GM21529 (cell line): ENCODE results near the gene CR1.
"Not testable (repeated sequence)": the region's sequence is repeated elsewhere in the genome, so short reads cannot be mapped to it uniquely, and the experiment has no call there.

Source experiments
- ATAC-seq: cut with Tn5 transposase; IDR thresholded peaks from one replicate; pipeline ENCODE4 v1.9.1; 2021; ENCODE audit not compliant: unreplicated experiment

CR1 gene

DNA sequence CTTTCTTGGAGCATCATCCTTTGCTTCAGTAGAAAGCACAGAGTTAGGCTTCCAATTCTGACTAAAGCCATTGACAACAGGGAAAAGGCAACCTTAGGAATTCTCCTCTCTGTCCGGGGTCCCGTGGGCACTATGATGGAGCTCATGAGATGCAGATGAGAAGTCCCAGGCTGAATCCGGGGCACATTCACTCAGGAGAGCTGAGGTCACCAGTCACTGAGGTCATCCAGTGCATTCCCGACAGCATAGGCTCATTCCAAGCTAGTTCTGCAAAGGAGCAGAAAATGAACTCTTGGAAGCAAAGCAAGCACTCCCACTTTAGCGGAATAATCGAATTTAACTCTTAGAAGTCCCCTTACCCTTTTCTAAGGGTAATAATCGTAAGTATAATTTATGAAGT, 6.8 kb downstream of the CR1 start:
- no peak for ATAC-seq

DNA sequence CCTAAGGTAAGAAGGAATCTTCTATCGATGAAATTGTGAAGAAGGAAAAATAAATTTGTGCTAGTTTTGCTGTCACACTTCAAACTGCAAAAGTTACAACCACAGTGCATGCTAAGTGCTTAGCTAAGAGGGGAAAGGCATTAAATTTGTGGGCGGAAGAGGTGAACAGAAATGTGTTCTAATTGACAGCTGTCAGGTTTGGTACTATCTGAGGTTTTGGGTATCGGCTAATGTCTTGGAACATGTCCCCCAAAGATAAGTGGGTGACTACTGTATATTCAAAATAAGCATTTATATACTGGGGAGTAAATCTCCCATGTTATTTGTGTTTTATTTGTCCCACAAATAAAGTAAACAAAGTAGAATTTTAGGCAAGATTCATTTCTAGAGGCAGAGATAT, 8.0 kb downstream of the CR1 start:
- no peak for ATAC-seq

DNA sequence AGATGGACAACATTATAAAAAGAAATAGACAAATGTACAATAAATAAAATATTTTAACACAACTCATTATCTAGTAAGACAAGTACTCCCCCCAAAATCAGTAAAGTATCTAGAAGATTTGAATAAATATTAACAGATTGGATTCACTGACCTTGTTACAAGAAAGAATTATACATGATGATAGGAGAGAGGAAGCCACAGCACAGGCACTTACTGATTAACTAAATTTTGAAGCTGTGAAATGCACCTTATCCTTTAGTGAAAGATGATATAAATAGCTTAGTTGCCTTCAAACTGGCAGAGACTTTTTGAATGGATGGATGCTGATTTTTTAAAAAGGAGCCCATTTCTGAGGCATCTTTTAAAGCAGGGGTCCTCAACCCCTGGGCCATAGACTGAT, 8.5 kb downstream of the CR1 start:
- no peak for ATAC-seq

DNA sequence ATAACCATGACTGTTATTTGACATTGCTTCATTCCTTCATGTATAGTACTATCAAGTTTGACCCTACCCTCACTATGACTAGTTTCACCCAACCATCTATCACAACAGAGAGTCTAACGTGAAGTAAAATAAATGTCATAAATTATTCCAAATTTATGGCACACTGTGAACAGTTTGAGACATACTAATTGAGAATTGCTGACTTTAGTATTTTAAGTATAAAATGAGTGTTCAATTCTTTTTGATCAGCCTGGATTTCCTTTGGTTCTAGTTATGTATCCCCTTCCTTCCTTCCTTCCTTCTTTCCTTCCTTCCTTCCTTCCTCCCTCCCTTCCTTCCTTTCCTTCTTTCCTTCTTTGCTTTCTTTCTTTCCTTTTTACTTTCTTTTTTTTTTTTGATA, 14.5 kb downstream of the CR1 start:
- no peak for ATAC-seq

DNA sequence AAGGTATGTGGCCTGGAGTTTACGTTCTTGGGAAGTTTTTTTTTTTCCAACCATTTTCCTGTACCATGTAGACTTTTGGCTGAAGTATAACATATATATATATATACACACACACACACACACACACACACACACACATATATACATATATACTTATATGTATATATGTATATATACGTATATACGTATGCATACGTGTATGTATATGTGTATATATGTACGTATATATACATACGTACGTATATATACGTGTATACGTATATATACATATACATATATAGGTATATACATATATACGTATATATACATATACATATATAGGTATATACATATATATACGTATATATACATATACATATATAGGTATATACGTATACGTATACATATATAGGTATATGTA, 18.9 kb downstream of the CR1 start:
- no peak for ATAC-seq

DNA sequence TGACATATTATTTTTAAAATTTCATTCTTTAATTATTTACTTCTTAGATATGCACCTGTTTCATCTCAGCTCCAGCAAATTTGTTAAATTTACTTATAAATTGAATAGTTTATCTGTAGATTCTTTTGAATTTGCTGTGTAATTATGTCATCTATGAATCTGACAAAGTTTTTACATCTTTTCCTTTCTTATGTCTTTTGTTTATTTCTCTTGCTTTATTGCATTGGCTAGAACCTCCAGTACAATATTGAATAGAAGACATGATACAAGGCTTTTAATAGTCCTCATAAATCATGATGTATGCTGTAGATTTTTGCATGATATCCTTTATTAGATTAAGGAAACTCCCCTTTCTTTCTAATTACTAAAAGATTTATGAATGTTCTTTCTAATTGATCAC, 20.8 kb downstream of the CR1 start:
- no peak for ATAC-seq

DNA sequence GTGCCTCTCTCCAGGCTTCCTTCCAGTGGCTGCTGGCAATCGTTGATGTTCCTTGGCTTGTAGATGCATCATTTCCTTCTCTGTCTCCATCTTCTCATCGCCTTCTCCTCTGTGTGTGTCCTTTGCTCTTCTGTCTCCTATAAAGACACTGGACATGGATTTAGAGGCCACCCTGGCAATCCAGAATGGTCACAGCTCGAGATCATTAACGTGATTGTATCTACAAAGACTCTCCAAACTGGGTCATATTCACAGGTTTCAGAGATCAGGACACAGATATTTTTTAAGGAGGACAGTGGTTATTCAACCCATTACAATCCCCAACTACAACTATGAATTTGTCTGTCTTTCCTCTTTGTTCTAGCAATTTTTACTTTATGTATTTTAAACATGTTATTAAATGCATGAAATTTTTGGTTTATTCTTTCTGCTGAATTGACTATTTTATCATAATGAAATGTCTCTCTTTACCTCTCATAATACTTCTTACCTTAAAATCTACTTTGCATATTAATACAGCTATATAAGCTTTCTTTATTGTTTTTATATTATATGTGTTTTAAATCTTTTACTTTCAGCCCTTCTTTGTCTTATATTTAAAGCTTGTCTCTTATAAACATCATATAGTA, 22.8 kb downstream of the CR1 start:
- ATAC-seq = no peak

DNA sequence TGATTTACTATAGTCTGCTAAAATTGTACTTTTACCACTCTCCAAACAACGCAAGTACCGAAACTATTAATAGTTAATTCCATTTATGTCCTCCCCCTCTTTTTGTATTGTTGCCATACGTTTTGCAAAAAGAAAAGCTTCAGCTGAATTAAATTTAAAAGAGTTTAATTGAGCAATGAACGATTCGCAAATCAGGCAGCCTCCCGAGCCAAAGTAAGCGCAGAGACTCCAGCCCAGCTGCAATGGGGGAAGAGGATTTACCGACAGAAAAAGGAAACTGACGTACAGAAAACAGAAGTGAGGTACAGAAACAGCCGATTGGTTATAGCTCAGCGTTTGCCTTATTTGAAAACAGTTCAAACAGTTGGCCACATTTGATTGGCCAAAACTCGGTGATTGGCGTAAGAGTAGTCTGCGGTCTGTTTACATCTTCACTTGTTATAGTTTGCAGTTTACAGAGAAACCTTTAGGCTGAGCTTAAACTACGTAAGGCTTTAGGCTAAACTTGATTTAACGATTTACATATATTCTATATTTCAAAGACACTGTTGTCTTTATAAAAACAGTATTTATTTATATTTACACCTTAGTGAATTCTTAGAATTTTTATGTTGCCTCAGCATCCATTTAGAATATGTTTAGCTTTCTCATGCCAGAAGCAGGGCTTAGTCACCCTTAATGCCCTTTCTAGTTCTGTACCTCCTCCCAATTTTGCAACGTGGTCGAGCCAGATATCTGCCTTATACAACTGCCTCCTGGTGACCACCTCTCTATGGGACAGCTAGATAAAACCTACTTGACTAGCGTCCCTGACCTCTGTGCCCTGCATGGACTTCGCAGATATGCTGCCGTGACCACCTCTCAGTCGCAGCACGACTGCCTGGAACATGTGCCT, 23.8 kb downstream of the CR1 start:
- no peak for ATAC-seq

DNA sequence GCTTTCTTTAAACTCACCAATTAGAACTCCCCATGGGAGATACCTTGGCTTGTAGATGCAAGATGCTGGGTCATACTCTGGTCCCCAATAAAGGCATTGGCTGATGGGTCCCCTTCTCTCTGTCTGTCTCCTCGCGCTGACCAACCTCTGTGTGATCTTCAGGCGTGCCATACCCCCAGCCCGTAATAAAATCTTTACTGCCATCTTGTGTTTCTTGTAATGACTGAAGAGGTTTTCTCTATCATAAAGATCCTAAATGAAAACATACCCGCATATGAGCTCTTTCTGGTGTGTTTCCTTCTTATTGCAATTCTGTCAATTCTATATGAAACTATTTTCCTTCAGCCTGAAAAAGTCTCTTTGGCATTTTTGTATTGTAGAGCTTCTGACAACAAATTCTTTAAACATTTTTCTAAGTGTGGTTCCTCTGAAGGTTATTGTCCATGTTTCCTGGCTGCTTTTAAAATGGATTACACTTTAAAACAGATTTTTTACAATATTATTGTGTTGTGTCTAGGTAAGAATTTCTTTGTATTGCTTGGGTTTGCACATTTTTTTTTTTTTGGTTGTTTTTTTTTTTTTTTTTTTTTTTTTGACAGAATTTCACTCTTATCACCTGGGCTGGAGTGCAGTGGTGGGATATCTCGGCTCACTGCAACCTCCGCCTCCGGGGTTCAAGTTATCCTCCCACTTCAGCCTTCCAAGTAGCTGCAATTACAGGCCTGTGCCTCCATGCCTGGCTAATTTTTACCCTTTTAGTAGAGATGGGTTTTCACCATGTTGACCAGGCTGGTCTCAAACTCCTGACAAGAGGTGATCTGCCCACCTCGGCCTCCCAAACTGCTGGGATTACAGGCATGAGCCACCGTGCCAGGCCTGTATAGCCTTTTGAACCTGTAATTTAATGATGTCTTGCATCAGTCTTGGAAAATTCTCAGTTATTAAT, 24.7 kb downstream of the CR1 start:
- ATAC-seq = not testable (repeated sequence)

DNA sequence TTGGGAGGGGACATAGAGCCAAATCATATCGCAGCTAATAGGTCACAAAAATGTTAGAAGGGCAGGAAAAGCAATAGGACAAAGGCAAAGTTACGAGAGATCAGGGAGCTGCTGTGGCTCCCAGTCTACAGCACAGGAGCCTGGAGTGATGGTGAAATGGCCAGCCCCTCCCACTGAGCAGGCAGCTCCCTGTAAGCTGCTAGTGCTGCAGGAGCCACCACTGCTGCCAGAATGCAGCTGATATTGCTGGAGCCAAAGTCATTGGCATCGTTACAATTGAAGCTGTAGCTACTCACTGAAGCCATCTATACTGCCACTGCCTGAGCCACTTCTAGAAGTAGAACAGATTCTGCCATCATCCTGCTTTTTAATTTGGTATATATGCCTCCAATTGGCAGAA, 29.3 kb downstream of the CR1 start:
- not testable (repeated sequence) for ATAC-seq

DNA sequence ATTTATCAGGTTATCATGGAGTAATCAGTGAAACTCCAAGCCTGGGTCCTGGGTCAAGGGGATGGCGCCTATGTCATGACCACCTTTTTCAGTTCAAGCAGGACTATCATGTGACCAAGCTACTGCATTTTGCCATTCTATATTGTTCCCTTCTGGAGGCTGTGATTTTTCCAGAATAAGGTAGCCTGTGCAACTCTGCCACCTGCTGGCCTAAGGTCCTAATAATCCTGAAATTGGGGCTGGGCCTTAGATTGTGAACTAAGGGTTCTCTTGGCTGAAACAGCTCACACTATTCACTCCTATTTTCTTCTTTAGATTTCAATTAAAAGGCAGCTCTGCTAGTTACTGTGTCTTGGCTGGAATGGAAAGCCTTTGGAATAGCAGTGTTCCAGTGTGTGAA, 32.4 kb downstream of the CR1 start:
- not testable (repeated sequence) for ATAC-seq

DNA sequence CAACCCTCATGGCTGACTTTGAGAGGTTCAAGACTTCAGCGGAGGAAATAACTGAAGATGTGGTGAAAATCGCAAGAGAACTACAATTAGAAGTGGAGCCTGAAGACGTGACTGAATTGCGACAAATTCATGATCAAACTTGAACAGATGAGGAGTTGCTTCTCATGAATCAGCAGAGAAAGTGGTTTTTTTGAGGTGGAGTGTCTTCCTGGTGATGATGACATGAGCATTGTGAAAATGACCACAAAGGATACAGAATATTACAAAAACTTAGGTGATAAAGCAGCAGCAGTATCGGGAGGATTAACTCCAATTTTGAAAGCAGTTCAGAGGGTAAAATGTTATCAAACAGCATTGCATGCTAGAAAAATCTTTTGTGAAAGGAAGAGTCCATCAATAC, 40.3 kb downstream of the CR1 start:
- ATAC-seq = not testable (repeated sequence)

DNA sequence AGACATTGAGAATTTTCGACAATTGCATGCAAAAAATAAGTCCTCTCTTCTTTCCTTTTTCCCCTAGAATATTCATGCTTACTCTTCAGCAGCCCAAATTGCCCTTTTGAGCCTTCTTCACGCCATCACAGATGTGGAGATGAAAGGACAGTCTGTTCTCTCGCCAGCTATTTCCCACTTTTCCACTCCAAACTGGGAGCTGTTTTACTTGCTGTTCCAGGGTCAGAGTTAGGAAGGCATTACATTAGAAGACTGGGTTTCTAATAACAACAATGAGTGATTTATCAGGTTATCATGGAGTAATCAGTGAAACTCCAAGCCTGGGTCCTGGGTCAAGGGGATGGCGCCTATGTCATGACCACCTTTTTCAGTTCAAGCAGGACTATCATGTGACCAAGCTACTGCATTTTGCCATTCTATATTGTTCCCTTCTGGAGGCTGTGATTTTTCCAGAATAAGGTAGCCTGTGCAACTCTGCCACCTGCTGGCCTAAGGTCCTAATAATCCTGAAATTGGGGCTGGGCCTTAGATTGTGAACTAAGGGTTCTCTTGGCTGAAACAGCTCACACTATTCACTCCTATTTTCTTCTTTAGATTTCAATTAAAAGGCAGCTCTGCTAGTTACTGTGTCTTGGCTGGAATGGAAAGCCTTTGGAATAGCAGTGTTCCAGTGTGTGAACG, 50.9 kb downstream of the CR1 start:
- ATAC-seq = not testable (repeated sequence)

DNA sequence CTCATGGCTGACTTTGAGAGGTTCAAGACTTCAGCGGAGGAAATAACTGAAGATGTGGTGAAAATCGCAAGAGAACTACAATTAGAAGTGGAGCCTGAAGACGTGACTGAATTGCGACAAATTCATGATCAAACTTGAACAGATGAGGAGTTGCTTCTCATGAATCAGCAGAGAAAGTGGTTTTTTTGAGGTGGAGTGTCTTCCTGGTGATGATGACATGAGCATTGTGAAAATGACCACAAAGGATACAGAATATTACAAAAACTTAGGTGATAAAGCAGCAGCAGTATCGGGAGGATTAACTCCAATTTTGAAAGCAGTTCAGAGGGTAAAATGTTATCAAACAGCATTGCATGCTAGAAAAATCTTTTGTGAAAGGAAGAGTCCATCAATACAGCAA, 58.9 kb downstream of the CR1 start:
- ATAC-seq = not testable (repeated sequence)

DNA sequence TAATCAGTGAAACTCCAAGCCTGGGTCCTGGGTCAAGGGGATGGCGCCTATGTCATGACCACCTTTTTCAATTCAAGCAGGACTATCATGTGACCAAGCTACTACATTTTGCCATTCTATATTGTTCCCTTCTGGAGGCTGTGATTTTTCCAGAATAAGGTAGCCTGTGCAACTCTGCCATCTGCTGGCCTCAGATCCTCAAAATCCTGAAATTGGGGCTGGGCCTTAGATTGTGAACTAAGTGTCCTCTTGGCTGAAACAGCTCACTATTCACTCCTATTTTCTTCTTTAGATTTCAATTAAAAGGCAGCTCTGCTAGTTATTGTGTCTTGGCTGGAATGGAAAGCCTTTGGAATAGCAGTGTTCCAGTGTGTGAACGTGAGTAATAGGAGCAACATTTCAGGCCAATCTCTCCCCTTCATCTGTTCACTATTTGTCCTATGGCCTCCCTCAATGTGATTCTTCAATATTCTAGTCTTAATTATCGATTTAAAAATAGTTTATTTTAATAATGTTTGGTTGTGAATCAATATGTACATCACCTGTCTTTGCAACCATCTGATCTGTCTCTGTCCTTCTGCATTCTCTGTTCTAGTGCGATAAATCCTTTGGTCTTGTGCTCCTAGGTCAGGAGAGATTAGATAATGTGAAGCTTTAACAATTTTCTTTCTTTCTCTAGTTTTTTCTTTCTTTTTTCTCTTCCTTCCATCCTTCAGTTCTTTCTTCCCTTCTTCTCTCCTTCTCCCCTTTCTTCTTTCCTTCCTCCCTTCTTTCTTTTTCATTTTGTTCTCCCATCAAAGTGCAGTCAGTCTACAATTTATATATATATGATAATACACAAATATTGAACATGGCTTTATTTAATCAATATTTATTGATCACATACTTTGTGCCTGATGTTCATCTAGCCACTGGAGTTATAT, 69.8 kb downstream of the CR1 start:
- ATAC-seq = no peak

DNA sequence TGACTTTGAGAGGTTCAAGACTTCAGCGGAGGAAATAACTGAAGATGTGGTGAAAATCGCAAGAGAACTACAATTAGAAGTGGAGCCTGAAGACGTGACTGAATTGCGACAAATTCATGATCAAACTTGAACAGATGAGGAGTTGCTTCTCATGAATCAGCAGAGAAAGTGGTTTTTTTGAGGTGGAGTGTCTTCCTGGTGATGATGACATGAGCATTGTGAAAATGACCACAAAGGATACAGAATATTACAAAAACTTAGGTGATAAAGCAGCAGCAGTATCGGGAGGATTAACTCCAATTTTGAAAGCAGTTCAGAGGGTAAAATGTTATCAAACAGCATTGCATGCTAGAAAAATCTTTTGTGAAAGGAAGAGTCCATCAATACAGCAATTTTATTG, 76.0 kb downstream of the CR1 start:
- ATAC-seq = not testable (repeated sequence)

DNA sequence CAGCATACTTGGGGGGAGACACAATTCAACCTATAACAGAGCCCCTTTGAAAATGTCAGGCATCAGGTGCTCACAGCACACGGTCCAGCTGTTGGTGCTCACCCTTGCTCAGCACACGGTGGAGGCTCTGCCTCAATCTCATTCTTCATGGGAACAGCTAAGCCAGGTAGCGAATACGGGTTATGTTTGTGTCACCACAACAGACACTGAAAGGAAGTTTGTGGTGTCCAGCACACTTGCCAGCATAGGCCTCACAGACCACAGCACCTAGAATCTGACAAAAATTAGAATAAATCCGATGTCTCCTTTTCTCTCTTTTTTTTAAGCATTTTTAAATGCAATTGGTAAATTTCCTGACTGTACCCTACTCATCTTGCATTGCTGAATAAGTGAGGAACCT, 77.1 kb downstream of the CR1 start:
- not testable (repeated sequence) for ATAC-seq

DNA sequence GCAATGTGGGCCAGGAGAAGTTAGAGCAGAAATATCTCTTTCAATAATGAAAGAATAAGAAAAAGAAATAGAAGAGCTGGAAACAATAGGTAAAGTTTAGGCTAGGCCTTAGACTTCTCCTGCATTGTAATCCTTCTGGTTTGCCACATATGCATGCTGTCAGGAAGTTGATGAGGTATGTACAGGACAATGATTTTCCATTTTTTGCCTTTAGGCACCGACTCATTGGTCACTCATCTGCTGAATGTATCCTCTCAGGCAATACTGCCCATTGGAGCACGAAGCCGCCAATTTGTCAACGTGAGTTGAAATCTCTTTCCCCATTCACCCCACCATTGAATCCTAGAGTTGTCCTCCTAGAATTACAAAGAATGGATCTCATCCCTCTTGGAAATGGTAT, 79.4 kb downstream of the CR1 start:
- not testable (repeated sequence) for ATAC-seq

DNA sequence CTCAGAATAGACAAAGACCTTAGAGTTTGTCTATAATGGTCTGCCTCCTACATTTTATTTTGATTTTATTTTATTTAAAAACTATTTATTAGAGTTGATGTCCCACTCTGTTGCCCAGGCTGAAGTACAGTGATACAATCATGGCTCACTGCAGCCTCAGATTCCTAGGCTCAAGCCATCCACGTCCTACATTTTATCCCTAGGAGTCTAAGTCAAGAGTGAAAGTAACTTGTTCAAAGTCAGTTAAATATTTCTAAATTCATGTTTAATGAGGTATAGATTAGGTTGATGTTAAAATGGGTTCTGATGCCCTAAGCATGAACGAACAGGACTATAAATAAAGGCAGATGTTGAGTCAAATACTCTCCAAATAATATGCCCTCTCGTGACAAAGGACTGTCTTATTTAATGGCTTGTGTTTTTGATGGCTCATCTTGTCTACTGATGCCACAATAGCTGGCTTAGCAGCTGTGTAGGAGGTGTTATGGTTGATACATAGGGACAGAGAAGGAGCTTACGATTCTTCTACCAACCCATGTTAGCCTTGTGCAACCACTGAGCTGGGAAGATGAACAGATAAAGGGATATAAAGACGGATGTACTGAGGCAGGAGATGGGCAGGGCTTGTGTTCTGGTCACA, 83.0 kb downstream of the CR1 start:
- ATAC-seq = peak; percentile 17
